Upper lobe of right lung (tissue), 1 donor: ENCODE data around the gene TAS2R30. TPM values are rescaled to one million over a fixed set of nuclear protein-coding genes. Genes with fewer than 3 reads are reported as not detected.

ENCODE experiments used
- ATAC-seq: fragments of 200-7000 bp; cut with Tn5 transposase; one replicate; pipeline ENCODE4 v1.9.1; 2020; ENCODE audit warnings: mild to moderate bottlenecking, moderate library complexity
- DNase-seq: peaks from one replicate; pipeline ENCODE4 v3.0.0-alpha.2; 2020
- H3K27ac ChIP-seq: fragments of 200-600 bp; one replicate; pipeline ENCODE4 v1.8.0; 2022
- H3K27me3 ChIP-seq: fragments of 200-600 bp; one replicate; pipeline ENCODE4 v1.8.0; 2022; ENCODE audit warnings: mild to moderate bottlenecking
- H3K36me3 ChIP-seq: fragments of 200-600 bp; one replicate; pipeline ENCODE4 v1.8.0; 2022
- H3K4me1 ChIP-seq: fragments of 200-600 bp; one replicate; pipeline ENCODE4 v1.8.0; 2022
- H3K4me3 ChIP-seq: fragments of 200-600 bp; one replicate; pipeline ENCODE4 v1.8.0; 2022; ENCODE audit warnings: mild to moderate bottlenecking
- H3K9me3 ChIP-seq: fragments of 200-600 bp; one replicate; pipeline ENCODE4 v1.8.0; 2022
- intact Hi-C: fragments of 100-400 bp; cut with DNase I; formaldehyde crosslinking; loops from one replicate; pipeline ENCODE4 v1.11.0; 2022
- total RNA-seq: library from RNA; stranded (reverse); fragmentation: NEBNext Ultra II Directional; extraction: Animal tissue kit (Norgen Biotek cat#: 25700); gene quantifications from one replicate; pipeline ENCODE4 v1.2.1, GENCODE V29; 2021
- TF ChIP-seq, protein P1 (sequence below): fragments of 200-600 bp; IDR thresholded peaks from one replicate; pipeline ENCODE4 v1.8.0; 2022; ENCODE audit warnings: antibody characterized with exemption
- donor health status: DM: no; HTN: yes; CAD: no; lungs with severe emphysema.

TAS2R30 gene
- total RNA-seq, 1 donor from 2014 or later: 2.9 TPM

DNA sequence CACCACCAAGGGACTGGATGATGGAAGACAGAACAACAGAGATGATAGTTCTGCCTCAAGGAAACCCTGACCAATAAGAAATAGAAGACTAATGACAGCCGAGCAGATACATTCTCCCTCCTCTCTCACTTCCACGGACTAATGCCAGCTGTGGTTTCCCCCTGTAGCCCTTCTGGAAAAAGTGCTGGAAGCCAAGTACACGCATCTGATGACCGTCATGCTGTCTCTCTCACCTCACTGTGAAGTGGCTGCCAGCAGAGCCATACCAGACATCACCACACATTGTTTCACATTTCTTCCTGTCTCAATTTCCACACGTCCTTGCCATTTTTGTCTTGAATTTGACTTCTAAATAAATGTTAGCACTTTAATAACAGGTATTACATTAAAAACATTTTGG lies 45.2 kb downstream of the TAS2R30 start:
- TF ChIP-seq, protein P1, sequence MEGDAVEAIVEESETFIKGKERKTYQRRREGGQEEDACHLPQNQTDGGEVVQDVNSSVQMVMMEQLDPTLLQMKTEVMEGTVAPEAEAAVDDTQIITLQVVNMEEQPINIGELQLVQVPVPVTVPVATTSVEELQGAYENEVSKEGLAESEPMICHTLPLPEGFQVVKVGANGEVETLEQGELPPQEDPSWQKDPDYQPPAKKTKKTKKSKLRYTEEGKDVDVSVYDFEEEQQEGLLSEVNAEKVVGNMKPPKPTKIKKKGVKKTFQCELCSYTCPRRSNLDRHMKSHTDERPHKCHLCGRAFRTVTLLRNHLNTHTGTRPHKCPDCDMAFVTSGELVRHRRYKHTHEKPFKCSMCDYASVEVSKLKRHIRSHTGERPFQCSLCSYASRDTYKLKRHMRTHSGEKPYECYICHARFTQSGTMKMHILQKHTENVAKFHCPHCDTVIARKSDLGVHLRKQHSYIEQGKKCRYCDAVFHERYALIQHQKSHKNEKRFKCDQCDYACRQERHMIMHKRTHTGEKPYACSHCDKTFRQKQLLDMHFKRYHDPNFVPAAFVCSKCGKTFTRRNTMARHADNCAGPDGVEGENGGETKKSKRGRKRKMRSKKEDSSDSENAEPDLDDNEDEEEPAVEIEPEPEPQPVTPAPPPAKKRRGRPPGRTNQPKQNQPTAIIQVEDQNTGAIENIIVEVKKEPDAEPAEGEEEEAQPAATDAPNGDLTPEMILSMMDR: no peak
- Histone ChIP-seq H3K4me1 (no peaks in the 10 kb centered on the region), H3K9me3 (no peaks in the 10 kb centered on the region), H3K27me3 (no peaks in the 10 kb centered on the region), H3K4me3 (no peak overlapping the region), H3K27ac (no peak overlapping the region), H3K36me3 (no peaks in the 10 kb centered on the region)
- DNase-seq (no peak), ATAC-seq (no peak)
- intact Hi-C loops: no loop called here

GRCh38 chr12:11085419-11085818 lies 49.0 kb downstream of the TAS2R30 start:
- no peaks in the 10 kb centered on the region for H3K4me1 ChIP-seq
- no peak overlapping the region for H3K4me3 ChIP-seq
- no peaks in the 10 kb centered on the region for H3K36me3 ChIP-seq
- no peak for DNase-seq
- intact Hi-C loops: no loop called here
- no peaks in the 10 kb centered on the region for H3K27me3 ChIP-seq
- H3K9me3 ChIP-seq: no peaks in the 10 kb centered on the region
- TF ChIP-seq, protein P1: no peak
- H3K27ac ChIP-seq: no peak overlapping the region
- no peak for ATAC-seq

Other genes with a start within 250 kb of the TAS2R30 start
- 1.3 TPM for gene TAS2R13, start 225.1 kb downstream of the TAS2R30 start, total RNA-seq
- gene PRH2, start 205.4 kb downstream of the TAS2R30 start, total RNA-seq: not detected
- gene TAS2R14, start 195.4 kb downstream of the TAS2R30 start, total RNA-seq: 2.5 TPM
- gene TAS2R50, start 147.7 kb downstream of the TAS2R30 start, total RNA-seq: 0.55 TPM
- 1.2 TPM for gene TAS2R20, start 136.3 kb downstream of the TAS2R30 start, total RNA-seq
- gene TAS2R19, start 112.0 kb downstream of the TAS2R30 start, total RNA-seq: 3.2 TPM
- gene TAS2R31, start 103.2 kb downstream of the TAS2R30 start, total RNA-seq: 3.0 TPM
- gene TAS2R46, start 72.3 kb downstream of the TAS2R30 start, total RNA-seq: 1.3 TPM
- not detected for gene TAS2R43, start 42.3 kb downstream of the TAS2R30 start, total RNA-seq
- 8.6 TPM for gene SMIM10L1, start 36.5 kb upstream of the TAS2R30 start, total RNA-seq
- gene TAS2R42, start 52.3 kb upstream of the TAS2R30 start, total RNA-seq: not detected
- not detected for gene PRB3, start 135.1 kb upstream of the TAS2R30 start, total RNA-seq
- gene PRB4, start 175.8 kb upstream of the TAS2R30 start, total RNA-seq: not detected